Astrocyte of the cerebellum (primary cell): ENCODE measurements around the gene HECW1.
"Not testable (repeated sequence)": the region's sequence is repeated elsewhere in the genome, so short reads cannot be mapped to it uniquely, and the experiment has no call there.

Experiments used
- DNase-seq: peaks from one replicate; pipeline ENCODE4 v3.0.0-alpha.2; 2011; ENCODE audit warnings: low read depth
- H3K4me3 ChIP-seq: 2 replicates; pipeline ENCODE4 v1.5.1; 2011; ENCODE audit warnings: mild to moderate bottlenecking, low read depth, low read length, moderate library complexity
- CTCF ChIP-seq: IDR thresholded peaks from 2 replicates; pipeline ENCODE4 v1.5.1; 2012; ENCODE audit warnings: low read length, low read depth, moderate library complexity, mild to moderate bottlenecking; ENCODE audit errors: missing control alignments
- in situ Hi-C: cut with HindIII; loops from 2 replicates; pipeline ENCODE4 v1.10.0; 2017; ENCODE audit warnings: low sequenced_read_pairs

Gene HECW1

GRCh38 chr7:43112459-43112940, at the start of gene HECW1:
Gene HECW1, plus strand, starts transcription at chr7:43112647. Its CDS starts 131,259 bp downstream, at chr7:43243906.
- DNase-seq, result no peak
- peak within 1 kb of the TSS; percentile 56 for H3K4me3 ChIP-seq
- in situ Hi-C loops, result no loop called here
- TF ChIP-seq CTCF, result no peak

- DNase-seq, result no peak
- in situ Hi-C loops, result no loop called here
- H3K4me3 ChIP-seq, result no peak overlapping the region
- peak; percentile 35 for TF ChIP-seq CTCF
Measured at GRCh38 chr7:43071604-43072003, 40.8 kb upstream of the HECW1 start.

DNA sequence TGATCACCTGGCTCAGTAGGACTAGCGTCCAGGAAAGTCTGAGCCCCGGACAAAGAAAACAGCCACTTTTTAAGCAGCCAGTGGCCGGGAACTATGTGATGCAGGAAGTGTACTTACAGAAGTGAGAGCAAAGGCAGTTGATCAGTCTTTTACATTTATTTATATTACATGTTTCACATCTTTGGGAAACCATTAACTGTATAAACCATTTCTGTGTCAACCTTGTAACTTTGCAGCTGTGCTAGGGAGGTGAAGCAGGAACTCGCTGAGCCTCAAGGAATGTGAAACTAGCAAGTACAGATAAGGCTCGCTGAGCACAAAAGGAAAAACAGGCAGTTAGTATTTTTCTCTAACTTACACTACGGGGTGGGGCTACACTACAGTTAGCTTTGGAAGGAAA, 39.9 kb upstream of the HECW1 start:
- DNase-seq, result no peak
- H3K4me3 ChIP-seq, result no peak overlapping the region
- in situ Hi-C loops, result no loop called here
- no peak for TF ChIP-seq CTCF

GRCh38 chr7:43073811-43074210, 38.6 kb upstream of the HECW1 start:
- DNase-seq, H3K4me3 ChIP-seq, in situ Hi-C loops: not testable (repeated sequence)

DNA sequence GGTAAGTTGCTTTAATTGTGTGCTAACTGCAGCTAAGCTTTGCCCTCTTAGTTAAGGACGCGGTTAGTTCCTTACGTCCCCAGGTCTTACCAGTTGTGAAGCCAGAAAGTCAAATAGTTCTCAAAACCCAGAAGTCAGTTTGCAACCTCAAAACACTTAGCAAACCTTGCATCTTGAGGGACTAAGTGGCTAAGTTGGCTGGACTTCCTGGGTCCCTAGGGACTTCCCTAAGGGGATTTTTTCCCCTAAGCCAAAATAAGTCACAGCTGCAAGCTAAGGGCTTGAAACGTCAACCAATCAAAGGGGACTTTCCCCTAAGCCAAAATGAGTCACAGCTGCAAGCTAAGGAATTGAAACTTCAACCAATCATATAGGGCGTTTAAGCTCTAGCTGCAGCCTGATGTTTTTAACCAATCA, 36.2 kb upstream of the HECW1 start:
- in situ Hi-C loops, result no loop called here
- no peak for TF ChIP-seq CTCF
- no peak for DNase-seq
- no peak overlapping the region for H3K4me3 ChIP-seq

DNA sequence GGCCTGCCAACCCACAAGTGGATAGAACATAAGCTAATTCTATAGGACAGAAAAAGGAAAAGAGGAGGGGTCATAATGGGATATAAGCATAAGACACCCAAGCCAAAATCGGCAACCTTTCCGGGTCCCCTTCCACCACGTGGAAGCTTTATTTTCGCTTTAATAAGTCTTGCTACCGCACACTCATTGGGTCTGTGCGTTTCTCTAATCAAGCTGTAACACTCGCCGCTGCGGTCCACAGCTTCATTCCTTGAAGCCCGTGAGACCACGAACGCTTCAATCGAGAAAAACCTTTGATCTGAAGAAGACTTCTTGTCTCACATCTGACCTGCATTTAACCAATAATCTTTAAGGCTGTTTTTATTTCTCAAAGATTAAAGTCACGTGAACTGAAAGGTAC, 35.8 kb upstream of the HECW1 start:
- no peak overlapping the region for H3K4me3 ChIP-seq
- in situ Hi-C loops, result no loop called here
- TF ChIP-seq CTCF, result no peak
- DNase-seq, result no peak

DNA sequence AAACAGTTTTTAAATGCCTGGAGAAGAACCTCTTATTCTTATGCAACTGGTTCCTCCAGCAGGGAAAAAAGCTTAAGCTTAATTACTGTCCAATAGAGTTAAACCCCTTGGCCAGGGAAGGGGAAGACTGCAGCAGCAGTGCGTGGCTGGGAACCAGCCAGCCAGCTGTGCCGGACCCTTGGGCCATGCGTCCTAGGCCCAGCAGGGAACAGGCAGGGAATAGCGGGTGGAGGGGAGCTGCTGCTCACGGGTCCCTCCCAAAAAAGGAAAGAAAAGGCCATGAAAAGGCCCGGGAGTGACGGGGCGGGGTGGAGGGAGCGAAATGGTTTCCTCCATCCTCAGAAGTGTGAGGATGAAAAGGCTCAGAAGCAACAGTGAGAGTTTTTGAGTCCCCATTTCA, 35.2 kb upstream of the HECW1 start:
- no peak for DNase-seq
- in situ Hi-C loops, result no loop called here
- H3K4me3 ChIP-seq, result no peak overlapping the region
- TF ChIP-seq CTCF, result no peak
